GM19372 (cell line): ENCODE results near the gene NFIX.
"Not testable (repeated sequence)": the region's sequence is repeated elsewhere in the genome, so short reads cannot be mapped to it uniquely, and the experiment has no call there.

Experiments used
- ATAC-seq: cut with Tn5 transposase; IDR thresholded peaks from one replicate; pipeline ENCODE4 v1.9.1; 2021; ENCODE audit warnings: mild to moderate bottlenecking, low read depth, moderate library complexity; ENCODE audit not compliant: unreplicated experiment

NFIX gene

DNA sequence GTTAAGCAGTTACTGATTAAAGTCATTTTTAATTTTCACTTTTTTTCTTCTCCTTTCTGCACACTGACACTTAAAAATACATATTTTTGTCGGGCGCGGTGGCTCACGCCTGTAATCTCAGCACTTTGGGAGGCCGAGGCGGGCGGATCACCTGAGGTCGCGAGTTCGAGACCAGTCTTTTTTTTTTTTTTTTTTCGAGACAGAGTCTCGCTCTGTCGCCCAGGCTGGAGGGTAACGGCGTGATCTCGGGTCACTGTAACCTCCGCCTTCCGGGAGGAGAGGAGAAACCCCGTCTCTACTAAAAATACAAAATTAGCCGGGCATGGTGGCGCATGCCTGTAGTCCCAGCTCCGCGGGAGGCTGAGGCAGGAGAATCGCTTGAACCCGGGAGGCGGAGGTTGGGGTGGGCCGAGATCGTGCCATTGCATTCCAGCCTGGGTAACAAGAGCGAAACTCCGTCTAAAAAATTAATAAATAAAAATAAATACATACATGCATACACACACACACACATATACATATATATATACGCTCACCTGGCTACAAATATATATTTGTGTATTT, 37.8 kb upstream of the NFIX start:
- not testable (repeated sequence) for ATAC-seq

DNA sequence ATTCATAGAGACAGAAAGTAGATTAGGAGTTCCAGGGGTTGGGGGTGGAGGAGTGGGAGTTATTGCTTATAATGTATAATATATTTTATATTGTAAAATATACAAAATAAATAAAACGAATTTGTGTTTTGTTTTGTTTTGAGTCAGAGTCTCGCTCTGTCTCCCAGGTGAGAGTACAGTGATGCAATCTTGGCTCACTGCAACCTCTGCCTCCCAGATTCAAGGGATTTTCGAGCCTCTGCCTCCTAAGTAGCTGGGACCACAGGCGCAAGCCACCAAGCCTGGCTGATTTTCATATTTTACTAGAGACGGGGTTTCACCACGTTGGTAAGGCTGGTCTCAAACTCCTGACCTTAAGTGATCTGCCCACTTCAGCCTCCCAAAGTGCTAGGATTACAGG, 35.8 kb upstream of the NFIX start:
- no peak for ATAC-seq

DNA sequence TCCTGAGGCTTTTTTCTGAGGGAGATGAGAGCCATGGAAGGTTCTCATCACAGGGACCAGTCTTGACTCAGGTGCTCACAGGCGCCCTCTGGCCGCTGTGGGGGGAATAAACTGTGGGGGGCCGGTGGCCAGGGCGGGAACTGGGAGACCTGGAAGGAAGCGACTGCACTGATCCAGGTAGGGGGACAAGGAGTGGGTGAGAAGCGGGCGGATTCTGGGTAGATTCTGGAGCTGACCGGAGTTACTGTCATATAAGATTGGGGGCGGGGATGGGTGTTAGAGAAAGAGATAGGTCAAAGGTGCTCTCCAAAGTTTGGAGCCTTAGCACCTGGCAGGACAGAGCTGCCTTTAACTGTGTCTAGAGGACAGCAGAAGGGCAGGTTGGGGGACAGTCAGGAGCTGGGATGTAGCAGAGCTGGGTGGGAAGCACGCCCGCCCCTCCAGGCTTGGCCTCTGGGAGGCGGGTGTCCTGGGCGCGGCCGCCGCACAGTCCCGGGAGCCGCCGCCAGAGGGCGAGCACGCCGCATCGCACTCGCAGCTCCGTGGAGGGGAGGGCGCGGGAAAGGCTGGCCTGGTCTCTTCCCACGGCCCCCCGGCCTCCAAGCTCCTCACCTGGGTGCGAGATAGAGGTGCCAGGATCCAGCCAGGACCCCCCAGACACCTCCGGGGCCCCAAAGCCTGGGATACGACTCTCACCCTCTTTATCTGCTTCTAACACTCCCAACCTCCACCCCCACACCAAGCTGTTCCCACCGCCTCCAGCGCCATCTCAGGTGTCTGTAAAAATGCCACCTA, 30.1 kb upstream of the NFIX start:
- no peak for ATAC-seq

DNA sequence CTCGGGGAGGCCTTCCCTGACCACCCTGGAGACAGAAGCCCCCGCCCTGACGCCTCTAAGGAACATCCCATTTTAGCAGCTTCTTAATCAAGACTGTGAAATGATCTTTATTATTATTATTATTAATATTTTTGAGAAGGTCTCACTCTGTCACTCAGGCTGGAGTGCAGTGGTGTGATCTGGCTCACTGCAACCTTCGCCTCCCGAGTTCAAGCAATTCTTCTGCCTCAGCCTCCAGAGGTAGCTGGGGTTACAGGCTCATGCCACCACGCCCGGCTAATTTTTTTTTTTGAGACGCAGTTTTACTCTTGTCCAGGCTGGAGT, 29.5 kb upstream of the NFIX start:
- ATAC-seq: no peak

DNA sequence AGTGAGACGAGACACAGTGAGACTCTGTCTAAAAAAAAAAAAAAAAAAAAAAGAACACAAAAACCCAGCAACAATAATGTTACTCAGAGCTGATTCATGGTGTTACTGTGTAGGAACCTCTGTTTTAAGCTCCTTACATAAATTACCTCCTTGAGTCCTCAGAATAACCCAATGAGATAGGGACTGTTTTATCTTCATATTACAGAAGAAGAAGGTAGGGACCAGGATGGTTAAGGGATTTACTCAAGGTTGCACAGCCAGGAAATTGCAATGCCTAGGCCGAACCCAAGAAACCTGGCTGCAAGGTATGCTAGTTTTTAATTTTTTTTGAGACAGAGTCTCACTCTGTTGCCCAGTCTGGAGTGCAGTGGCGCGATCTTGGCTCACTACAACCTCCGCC, 27.4 kb upstream of the NFIX start:
- no peak for ATAC-seq

DNA sequence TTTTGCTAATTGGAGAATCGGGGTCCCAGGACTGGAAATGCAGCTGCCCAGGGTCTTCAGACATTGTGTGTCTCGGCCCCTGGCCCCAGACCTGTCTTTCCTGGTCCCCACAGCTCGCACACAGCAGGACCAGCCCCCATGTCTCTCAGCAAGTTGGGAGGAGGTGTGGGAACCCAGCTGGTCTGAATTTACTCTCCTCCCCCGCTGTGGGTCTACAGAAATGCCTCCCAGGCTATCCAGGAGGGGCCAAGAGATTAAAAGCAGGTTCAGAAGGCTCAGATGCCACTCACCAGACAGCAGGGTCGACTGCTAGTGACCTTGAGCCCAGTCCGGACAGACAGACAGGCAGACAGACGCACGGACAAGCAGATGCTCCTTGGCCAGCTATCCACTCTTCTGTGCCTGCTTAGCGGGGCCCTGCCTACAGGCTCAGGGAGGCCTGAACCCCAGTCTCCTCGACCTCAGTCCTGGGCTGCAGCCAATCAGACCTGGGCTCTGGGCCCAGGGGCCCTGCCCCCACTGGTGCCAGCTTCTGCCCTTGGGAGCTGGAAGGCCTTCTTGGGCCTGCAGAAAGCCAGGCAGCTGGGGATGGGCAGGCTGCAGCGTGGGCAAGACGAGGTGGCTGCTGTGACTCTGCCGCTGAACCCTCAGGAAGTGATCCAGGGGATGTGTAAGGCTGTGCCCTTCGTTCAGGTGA, 25.8 kb upstream of the NFIX start, which contains the start of gene DAND5:
DAND5 (plus strand) TSS at position 285 of the 697 bp plus-strand sequence; CDS start at position 370, 85 bp downstream.
- ATAC-seq: no peak

DNA sequence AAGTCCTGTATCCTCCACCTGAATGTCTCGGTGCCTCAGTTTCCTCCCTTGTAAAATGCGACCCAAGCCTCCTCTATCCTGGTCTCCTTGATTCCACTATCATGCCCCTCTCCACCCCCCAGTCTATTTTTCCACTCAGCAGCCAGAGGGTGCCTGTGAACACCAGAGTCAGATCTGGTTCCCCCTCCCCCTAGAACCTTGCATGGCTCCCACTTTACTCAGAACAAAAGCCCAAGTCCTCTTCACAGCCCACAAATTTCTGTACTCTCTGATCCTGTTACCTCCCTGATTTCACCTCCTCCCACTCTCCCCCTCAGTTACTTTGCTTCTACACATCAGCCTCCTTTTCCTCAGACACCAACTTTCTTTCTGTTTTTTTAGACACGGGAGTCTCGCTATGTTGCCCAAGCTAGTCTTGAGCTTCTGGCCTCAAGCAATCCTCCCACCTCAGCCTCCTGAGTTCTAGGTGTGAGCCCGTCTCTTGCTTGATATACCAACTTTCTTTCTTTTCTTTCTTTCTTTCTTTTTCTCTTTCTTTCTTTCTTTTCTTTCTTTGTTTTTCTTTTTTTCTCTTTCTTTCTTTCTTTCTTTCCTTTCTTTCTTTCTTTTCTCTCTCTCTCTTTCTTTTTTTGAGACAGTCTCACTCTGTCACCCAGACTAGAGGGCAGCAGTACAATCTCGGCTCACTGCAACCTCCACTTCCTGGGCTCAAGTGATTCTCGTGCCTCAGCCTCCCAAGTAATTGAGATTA, 25.0 kb upstream of the NFIX start:
- ATAC-seq: no peak

DNA sequence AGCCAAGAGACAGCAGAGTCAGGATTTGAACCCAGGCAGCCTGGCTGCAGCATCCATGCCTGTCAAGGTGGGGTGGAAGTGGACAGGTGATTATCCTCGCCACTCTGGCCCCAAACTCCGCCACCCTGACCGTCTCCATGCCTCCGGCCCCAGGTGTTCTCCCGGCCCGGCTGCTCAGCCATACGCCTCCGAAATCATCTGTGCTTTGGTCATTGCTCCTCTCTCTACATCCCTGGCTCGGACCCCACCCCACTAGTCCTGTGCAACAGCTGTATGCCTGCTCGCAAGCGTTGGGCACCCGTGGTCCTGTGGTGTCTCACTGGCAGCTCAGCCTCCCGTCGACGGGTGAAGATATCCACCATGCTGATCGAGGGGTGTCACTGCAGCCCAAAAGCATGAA, 22.0 kb upstream of the NFIX start:
- ATAC-seq: no peak

DNA sequence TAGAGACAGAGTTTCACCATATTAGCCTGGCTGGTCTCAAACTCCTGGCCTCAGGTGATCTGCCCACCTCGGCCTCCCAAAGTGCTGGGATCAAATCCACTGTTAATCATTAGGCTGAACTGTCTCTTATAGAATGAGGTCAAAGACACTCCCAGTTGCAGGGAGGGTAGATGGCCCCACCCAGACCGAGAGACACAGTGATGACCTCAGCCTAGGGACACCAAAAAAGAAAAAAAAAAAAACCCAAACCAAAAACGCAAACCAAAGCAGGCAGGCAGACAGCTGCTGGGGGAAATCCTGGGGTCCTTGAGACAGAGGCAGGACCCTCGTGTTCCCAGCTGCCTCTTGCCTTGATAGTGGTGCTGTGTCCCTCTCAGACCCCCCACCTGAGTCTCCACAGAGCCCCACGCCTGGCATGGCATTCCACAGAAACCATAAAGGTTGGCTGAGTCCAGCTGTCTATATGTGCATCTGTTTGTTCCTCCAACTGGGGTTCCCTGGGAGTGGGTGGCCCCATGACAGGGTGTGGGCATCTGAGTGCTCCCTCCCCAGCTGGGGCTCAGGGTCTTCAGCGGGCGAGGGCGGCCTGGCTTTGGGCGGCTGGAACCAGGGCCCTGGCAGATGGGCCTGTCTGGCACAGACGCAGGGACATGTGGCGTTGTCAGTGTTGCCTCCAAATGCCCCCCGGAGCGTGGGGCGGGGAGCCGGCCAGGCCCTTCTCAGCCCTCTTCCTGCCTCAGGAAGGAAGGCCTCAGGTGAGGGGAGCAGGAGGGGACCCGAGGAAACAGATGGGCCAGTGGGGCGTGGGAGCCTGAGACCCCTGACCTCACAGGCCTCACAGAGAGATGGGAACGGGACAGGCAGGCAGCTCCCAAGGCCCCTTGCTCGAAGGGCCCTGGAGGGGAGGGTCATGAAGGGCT, 20.7 kb upstream of the NFIX start:
- no peak for ATAC-seq

DNA sequence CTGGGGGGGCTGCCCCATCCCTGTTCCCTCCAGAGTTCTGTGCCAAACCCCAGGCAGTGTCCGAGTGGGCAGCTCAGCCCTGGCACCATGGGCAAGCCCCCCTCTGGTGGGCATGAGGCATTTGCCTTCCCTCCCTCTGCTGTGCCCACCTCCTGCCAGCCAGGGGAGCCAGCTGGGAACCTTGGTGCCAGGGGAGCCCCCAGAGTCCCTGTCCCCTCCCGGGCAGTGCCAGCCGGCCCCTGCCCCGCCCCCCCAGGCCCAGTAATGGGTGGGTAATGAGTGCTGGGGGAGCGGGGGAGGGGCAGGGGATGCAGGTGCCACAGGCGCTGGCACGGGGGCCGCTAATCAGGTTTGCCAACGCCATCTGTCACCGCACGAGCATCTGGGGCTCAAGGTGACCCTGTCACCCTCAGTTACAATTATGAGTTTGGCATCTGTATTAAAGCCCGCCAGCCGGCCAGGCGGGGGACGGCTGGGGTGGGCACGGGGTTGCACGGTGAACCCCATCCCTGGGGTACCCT, 20.0 kb upstream of the NFIX start:
- ATAC-seq: no peak

DNA sequence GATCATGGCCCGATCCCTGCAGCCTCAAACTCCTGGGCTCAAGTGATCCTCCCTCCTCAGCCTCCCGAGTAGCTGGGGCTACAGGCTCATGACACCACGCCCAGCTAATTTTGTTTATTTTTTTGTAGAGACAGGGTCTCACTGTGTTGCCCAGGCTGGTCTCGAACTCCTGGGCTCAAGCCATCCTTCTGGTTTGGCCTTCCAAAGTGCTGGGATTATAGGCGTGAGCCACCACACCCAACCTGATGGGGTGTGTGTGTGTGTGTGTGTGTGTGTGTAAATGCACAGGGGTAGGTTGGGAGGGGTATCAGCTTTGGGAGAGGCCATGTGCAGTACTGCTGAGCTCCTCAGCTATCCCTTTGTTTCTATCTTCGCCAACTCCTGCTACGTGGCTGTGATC, 19.2 kb upstream of the NFIX start:
- not testable (repeated sequence) for ATAC-seq

DNA sequence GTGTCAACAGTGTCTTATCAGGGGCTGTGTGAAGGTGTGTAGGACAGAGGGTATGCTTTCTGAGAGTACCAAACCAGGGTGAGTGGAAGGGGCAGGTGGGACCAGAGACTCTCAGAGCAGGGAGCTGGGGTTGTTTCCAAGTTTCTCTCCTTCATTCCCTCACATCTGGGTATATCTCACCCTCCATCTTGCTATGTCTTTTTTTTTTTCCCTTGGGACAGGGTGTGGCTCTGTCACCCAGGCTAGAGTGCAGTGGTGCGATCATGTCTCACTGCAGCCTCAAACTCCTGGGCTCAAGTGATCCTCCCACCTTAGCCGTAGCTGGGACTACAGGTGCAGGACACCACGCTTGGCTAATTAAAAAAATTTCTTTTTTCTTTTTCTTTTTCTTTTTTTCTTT, 15.3 kb upstream of the NFIX start:
- no peak for ATAC-seq

DNA sequence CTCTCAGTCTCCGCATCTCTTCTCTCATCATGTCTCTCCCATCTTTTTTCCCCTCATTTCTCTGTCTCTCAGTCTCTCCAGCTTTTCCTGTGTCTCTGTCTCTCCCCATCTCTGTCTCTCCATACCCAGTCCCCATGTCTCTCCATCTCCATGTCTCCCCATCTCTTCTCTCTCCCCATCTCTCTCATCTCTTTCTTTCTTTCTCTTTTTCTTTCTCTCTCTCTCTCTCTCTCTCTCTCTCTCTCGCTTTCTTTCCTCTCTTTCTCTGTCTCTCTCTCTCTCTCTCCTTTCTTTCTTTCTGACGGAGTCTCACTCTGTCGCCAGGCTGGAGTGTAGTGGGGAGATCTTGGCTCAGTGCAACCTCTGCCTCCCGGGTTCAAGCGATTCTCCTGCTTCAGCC, 12.6 kb upstream of the NFIX start:
- ATAC-seq: no peak

DNA sequence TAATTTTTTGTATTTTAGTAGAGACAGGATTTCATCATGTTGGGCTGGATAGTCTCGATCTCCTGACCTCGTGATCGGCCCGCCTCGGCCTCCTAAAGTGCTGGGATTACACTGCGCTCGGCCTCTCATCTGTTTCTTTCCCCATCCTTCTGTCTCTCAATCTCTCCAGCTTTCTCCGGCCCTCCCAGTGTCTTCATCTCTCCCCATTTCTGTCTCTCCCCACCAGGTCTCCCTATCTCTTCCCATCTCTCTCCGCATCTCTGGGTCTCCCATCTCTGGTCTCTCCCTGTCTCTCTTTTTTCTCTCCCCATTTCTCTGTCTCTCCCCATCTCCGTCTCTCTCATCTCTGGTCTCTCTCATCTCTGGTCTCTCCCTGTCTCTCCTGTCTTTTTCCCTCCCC, 12.2 kb upstream of the NFIX start:
- ATAC-seq: no peak

DNA sequence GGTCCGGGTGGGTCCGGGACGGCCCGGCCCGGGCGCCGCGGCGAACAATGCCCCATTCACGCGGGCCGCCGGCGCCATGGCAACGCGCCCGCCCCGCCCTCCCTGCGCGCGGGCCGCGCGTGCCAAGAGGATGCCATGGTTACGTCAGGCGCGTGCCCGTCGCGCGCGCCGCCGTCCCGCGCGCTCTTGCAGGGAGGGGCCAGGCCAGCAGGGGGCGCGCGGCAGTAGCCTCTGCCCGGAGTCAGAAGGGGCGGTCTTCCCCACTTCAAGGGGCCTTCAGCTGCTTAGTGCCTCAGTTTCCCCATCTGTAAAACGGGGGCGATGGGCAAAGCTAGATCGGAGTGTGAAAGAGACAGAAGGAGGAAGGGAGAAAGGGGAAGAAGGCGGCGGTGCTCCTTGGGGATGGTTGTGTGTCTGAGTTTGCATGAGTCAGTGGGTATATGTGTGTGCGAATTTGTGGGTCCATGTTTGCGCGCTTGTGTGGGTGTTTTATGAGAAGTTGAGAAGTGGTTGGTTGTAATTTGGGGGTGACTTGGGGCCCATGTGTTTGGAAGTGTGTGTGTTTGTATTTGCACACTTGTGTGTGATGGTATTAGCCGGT, 11.6 kb upstream of the NFIX start:
- no peak for ATAC-seq

DNA sequence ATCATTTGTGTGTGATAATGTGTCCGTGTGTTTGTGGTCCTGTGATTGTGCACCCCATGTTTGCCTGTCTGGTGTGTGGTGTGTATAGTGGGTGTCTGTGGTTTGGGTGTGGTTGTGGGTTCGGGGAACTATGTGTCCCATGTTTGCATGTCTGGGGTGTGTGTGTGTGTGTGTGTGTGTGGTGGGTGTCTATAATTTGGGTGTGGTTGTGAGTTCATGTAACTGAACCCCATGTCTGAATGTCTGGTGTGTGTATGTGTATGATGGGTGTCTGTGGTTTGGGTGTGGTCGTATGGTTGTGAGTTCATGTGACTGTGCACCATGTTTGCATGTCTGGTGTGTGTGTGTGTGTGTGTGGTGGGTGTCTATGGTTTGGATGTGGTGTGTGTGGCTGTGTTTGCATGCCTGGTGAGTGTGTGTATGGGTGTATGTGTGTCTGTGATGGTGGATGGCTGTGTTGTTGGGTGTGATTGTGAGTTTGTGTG, 11.1 kb upstream of the NFIX start:
- no peak for ATAC-seq

DNA sequence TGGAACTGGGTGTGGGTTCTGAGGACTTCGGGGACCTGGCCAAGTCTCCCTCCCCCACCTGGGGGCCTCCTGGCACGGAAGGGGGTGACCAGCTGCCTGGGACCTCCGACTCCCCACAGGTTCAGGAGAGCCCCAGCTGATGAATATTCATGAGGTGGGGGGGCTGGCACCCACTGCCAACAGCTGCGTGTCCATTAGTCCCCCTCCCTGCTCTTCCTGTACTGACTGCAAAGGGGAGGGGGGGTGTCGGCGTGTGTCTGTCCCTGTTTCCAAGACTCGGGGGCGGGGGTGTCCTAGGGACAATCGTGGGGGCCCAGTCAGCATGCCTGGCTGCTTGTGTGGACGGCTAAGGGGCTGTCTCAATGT, 10.6 kb upstream of the NFIX start:
- ATAC-seq: no peak

DNA sequence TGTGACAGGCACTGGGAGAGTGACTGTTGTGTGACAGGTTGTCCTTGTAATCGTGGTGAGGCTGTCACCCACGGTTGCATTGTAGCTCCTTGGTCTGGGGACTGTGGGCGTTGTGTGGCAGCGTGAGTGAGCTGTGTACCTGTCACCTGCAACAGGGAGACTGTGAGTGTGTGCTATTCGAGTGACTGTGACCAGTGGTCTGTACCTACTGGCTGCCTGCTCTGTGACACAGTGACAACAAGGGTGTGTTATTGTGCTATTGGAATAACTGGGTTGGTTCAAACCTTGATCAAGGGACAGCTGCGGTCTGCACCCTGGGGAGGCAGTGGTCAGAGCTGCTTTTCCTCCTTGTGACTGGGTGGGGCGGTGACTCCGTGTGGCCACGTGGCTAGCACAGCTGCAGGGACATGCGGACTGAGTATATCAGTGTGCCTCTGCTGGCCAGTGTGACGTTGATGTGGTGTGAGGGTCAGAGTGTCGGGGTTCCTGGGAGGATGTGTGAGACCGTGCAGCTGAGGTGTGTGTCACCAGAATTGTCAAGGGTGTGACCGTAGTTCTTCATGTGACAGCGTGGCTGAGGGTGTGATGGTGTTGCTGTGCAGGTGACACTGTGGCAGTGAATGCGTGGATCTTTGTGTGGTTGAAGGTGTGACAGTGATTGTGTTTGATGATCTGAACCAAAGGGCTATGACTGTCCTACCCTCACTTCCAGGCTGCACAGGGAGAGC, 10.1 kb upstream of the NFIX start:
- no peak for ATAC-seq

DNA sequence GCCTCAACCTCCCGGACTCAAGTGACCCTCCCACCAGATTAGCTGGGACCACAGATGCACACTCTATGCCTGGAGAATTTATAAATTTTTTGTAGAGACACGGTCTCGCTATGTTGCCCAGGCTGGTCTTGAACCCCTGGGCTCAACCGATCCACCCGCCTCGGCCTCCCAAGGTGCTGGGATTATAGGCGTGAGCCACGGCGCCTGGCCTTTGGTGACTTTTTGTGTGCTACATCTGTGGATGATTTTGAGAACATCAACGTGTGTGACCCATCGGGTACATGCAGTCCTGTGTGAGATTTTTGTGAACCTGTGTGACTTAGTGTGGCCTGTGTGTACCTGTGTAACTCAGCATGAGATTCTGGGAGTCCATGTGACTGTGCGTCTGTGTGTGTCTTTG, 8.5 kb upstream of the NFIX start:
- no peak for ATAC-seq
